Activated CD4-positive, alpha-beta T cell treated with anti-CD3 and anti-CD28 coated beads for 36 hours (primary cell): Measurements from ENCODE around the gene THSD4. TPM values are rescaled to one million over a fixed set of nuclear protein-coding genes. Genes with fewer than 3 reads are reported as not detected.

Experiments used
- ATAC-seq: fragments of 200-7000 bp; cut with Tn5 transposase; one replicate; pipeline ENCODE4 v1.10.0; 2021; ENCODE audit warnings: mild to moderate bottlenecking, moderate library complexity
- CTCF ChIA-PET: fragments of 350-600 bp; sonication (Branson Sonifier 250); formaldehyde crosslinking; loops from one replicate; lab custom pipeline; 2021; ENCODE audit warnings: antibody characterized with exemption; lab: Charles Lee
- POLR2A ChIA-PET: fragments of 350-600 bp; sonication (Branson Sonifier 250); formaldehyde crosslinking; loops from one replicate; lab custom pipeline; 2021; ENCODE audit warnings: antibody characterized with exemption, inconsistent platforms; lab: Charles Lee
- DNase-seq: peaks from one replicate; pipeline ENCODE4 v3.0.0-alpha.2; 2020
- H3K27ac Mint-ChIP-seq: one replicate; pipeline ENCODE4 v1.8.0; 2021; ENCODE audit warnings: mixed read lengths
- H3K27me3 Mint-ChIP-seq: one replicate; pipeline ENCODE4 v1.8.0; 2021; ENCODE audit warnings: mixed read lengths
- H3K36me3 Mint-ChIP-seq: one replicate; pipeline ENCODE4 v1.8.0; 2021; ENCODE audit warnings: low read depth, mixed read lengths
- H3K4me1 Mint-ChIP-seq: one replicate; pipeline ENCODE4 v1.8.0; 2021; ENCODE audit warnings: mixed read lengths
- H3K4me3 Mint-ChIP-seq: one replicate; pipeline ENCODE4 v1.8.0; 2021; ENCODE audit warnings: mild to moderate bottlenecking, moderate library complexity, mixed read lengths
- H3K9me3 Mint-ChIP-seq: one replicate; pipeline ENCODE4 v1.8.0; 2021; ENCODE audit warnings: low read depth, mixed read lengths
- intact Hi-C, 2 experiments: fragments of 100-400 bp; cut with DNase I in 1 of 2; cut with micrococcal nuclease in 1 of 2; formaldehyde crosslinking; loops; one replicate each; pipeline versions ENCODE4 v1.14.2 to v1.15.1; 2022 to 2024; cut with DNase I, micrococcal nuclease
- total RNA-seq, 2 experiments: library from RNA; stranded (reverse); gene quantifications; one replicate each; pipeline ENCODE4 v1.2.3, GENCODE V29; 2021

The THSD4 gene
- total RNA-seq, 2 experiments from 2014 or later, result not detected

DNA sequence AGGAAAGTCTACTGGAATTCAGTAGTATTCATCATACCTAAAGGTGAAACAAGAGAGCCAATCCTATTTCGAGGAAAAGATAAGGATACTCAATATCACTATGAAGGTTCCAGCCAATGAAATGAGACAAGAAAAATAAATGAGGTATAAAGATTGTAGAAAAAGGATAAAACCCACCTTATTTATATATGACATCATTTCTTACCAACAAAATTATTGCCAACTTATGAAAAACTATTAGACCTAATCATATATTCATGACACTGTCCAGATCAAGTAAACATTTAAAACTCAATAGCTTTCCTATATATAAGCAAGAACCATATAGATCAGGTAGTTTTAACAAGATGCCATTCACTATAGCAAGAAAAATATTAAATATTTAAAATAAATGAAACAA, 584.7 kb downstream of the THSD4 start:
- Mint-ChIP-seq H3K27me3 (peaks cover 16% of the 10 kb centered on the region), H3K4me1 (no peaks in the 10 kb centered on the region), H3K36me3 (no peaks in the 10 kb centered on the region), H3K27ac (no peak overlapping the region), H3K9me3 (no peaks in the 10 kb centered on the region), H3K4me3 (no peak overlapping the region)
- no peak for DNase-seq
- no peak for ATAC-seq
- intact Hi-C loops, result no loop called here
- CTCF ChIA-PET, result no interaction called here
- POLR2A ChIA-PET, result no interaction called here

- no peak for ATAC-seq
- ChIA-PET CTCF (interaction anchor here (0.7 kb wide), 1 partner anchor 809 kb away, joined by 3 read pairs; the partner anchor contains the start of gene LRRC49), POLR2A (no interaction called here)
- Mint-ChIP-seq H3K4me1 (no peaks in the 10 kb centered on the region), H3K36me3 (no peaks in the 10 kb centered on the region), H3K9me3 (no peaks in the 10 kb centered on the region), H3K27me3 (peaks cover 22% of the 10 kb centered on the region), H3K27ac (no peak overlapping the region), H3K4me3 (no peak overlapping the region)
- intact Hi-C loops, result no loop called here
- no peak for DNase-seq
These were observed 586.5 kb downstream of the THSD4 start for GRCh38 chr15:71701808-71702207.

DNA sequence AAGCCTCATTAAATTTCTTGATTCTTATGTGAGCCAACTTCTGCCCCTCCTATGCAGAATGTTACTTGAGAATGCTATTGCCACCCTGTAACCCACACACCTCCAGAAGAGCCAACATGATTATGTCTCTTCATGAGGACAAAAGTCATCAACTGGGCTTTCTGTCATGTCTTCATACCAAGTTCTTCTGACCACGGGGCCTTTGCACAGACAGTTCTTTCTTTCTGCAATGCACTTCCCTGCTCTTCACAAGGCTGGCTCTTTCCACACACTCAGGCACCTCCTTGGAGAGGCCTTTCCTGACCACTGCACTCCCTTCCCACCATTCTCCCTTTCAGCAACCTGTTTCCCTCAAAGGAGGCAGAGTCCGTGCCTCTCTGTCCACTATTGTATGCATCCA, 587.2 kb downstream of the THSD4 start:
- CTCF ChIA-PET, result interaction anchor here (0.7 kb wide), 1 partner anchor 810 kb away, joined by 3 read pairs; the partner anchor contains the start of gene LRRC49

GRCh38 chr15:71705151-71705550, 589.9 kb downstream of the THSD4 start:
- Mint-ChIP-seq H3K4me3 (no peak overlapping the region), H3K36me3 (no peaks in the 10 kb centered on the region), H3K4me1 (no peaks in the 10 kb centered on the region), H3K9me3 (no peaks in the 10 kb centered on the region), H3K27me3 (peaks cover 19% of the 10 kb centered on the region), H3K27ac (no peak overlapping the region)
- intact Hi-C loops, result no loop called here
- POLR2A ChIA-PET, result no interaction called here
- CTCF ChIA-PET, result no interaction called here
- ATAC-seq, result no peak
- DNase-seq, result no peak

More for the DNA sequence above, 587.2 kb downstream of the THSD4 start:
- intact Hi-C loops, result no loop called here
- Mint-ChIP-seq H3K36me3 (no peaks in the 10 kb centered on the region), H3K4me1 (no peaks in the 10 kb centered on the region), H3K27me3 (peaks cover 18% of the 10 kb centered on the region), H3K27ac (no peak overlapping the region), H3K9me3 (no peaks in the 10 kb centered on the region), H3K4me3 (no peak overlapping the region)
- DNase-seq (no peak), ATAC-seq (no peak)
- POLR2A ChIA-PET, result no interaction called here

GRCh38 chr15:71706461-71707229, 591.4 kb downstream of the THSD4 start:
- ChIA-PET CTCF (interaction anchor here (0.6 kb wide), 1 partner anchor 339 kb away, joined by 6 read pairs; no protein-coding TSS in a partner anchor), POLR2A (no interaction called here)
- H3K4me1 Mint-ChIP-seq, result no peaks in the 10 kb centered on the region
- H3K4me3 Mint-ChIP-seq, result no peak overlapping the region
- no peaks in the 10 kb centered on the region for H3K9me3 Mint-ChIP-seq
- intact Hi-C loops, result no loop called here
- no peaks in the 10 kb centered on the region for H3K36me3 Mint-ChIP-seq
- peaks cover 19% of the 10 kb centered on the region for H3K27me3 Mint-ChIP-seq
- no peak overlapping the region for H3K27ac Mint-ChIP-seq
- no peak for DNase-seq
- ATAC-seq, result no peak

GRCh38 chr15:71707230-71708050, 592.2 kb downstream of the THSD4 start:
- H3K27me3 Mint-ChIP-seq, result peaks cover 21% of the 10 kb centered on the region
- intact Hi-C loops, result no loop called here
- ATAC-seq (no peak), DNase-seq (no peak)
- CTCF ChIA-PET, result interaction anchor here (0.6 kb wide), 2 partner anchors 262 to 338 kb away, joined by 3 to 6 read pairs; no protein-coding TSS in a partner anchor
- no peaks in the 10 kb centered on the region for H3K36me3 Mint-ChIP-seq
- H3K27ac Mint-ChIP-seq, result no peak overlapping the region
- POLR2A ChIA-PET, result no interaction called here
- H3K9me3 Mint-ChIP-seq, result no peaks in the 10 kb centered on the region
- H3K4me3 Mint-ChIP-seq, result no peak overlapping the region
- peaks cover 2% of the 10 kb centered on the region for H3K4me1 Mint-ChIP-seq

- peaks cover 23% of the 10 kb centered on the region for H3K27me3 Mint-ChIP-seq
- H3K36me3 Mint-ChIP-seq, result no peaks in the 10 kb centered on the region
- CTCF ChIA-PET, result no interaction called here
- no peaks in the 10 kb centered on the region for H3K9me3 Mint-ChIP-seq
- POLR2A ChIA-PET, result no interaction called here
- H3K4me1 Mint-ChIP-seq, result peaks cover 2% of the 10 kb centered on the region
- ATAC-seq (no peak), DNase-seq (no peak)
- no peak overlapping the region for H3K4me3 Mint-ChIP-seq
- H3K27ac Mint-ChIP-seq, result no peak overlapping the region
- intact Hi-C loops, result no loop called here
These were observed 592.8 kb downstream of the THSD4 start for GRCh38 chr15:71708051-71708429.

DNA sequence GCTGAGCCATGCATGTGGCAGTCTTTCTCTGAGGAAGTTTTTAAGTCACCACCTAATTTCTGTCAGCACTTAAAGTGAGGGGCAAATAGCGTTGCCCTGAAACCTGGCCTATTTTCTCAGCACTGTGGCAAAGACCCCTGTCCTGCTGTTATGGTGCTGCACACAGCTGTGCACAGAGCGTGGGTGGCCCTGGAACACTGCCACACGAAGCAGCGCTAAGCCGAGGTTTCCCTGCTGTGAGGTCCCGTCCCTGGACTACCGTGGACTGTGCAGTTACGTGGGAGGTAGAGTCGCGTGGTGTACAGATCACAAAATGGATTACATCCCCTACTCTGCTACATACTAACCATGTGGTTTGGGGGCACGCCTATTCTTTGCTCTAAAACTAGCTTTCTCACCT, 593.5 kb downstream of the THSD4 start:
- no peaks in the 10 kb centered on the region for H3K9me3 Mint-ChIP-seq
- CTCF ChIA-PET, result interaction anchor here (0.6 to 1.0 kb wide), 2 partner anchors 16 to 17 kb away, joined by 3 read pairs; no protein-coding TSS in a partner anchor

DNA sequence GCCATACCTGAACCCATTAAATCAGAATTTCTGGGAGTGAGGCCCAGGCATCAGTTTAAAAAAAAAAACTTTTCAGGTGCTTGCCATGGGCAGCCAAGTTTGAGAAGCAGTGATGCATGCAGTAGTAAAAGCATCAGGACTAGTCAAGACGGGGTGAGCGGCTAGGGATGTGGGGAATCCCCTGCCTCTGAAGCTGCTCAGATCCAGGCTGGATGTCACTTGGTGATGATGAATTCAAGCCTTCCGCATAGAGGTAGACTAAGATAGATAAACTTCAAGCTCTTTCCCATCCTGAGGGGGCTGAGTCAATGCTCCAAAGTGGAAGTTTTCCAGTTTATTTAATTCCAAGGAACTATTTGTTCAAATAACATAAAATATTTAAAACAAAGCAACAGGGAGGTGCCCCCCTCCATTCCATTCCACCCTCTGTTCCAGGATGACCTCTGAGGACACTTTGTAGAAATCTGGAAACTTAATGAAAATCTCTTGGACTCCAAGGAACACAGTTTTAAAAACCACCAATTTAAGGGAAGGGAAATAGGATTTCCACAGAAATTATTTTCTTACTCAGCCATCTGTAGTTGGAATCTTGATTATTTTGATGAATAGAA, 594.6 kb downstream of the THSD4 start:
- Mint-ChIP-seq H3K27me3 (peaks cover 21% of the 10 kb centered on the region), H3K36me3 (no peaks in the 10 kb centered on the region), H3K27ac (no peak overlapping the region), H3K9me3 (no peaks in the 10 kb centered on the region), H3K4me1 (peaks cover 2% of the 10 kb centered on the region), H3K4me3 (no peak overlapping the region)
- CTCF ChIA-PET, result interaction anchor here (1.0 kb wide), 1 partner anchor 17 kb away, joined by 3 read pairs; no protein-coding TSS in a partner anchor
- DNase-seq (no peak), ATAC-seq (no peak)
- POLR2A ChIA-PET, result no interaction called here
- intact Hi-C loops, result no loop called here

More for the DNA sequence above, 593.5 kb downstream of the THSD4 start:
- H3K36me3 Mint-ChIP-seq, result no peaks in the 10 kb centered on the region
- no peak for DNase-seq
- H3K27me3 Mint-ChIP-seq, result peaks cover 23% of the 10 kb centered on the region
- intact Hi-C loops, result no loop called here
- no peak for ATAC-seq
- H3K4me3 Mint-ChIP-seq, result no peak overlapping the region
- POLR2A ChIA-PET, result no interaction called here
- H3K4me1 Mint-ChIP-seq, result peaks cover 2% of the 10 kb centered on the region
- no peak overlapping the region for H3K27ac Mint-ChIP-seq

GRCh38 chr15:71712182-71712581, 596.9 kb downstream of the THSD4 start:
- Mint-ChIP-seq H3K36me3 (no peaks in the 10 kb centered on the region), H3K4me1 (peaks cover 2% of the 10 kb centered on the region), H3K9me3 (no peaks in the 10 kb centered on the region), H3K27ac (no peak overlapping the region), H3K27me3 (peaks cover 9% of the 10 kb centered on the region), H3K4me3 (no peak overlapping the region)
- ATAC-seq (no peak), DNase-seq (no peak)
- ChIA-PET CTCF (interaction anchor here (0.9 kb wide), 1 partner anchor 10 kb away, joined by 3 read pairs; no protein-coding TSS in a partner anchor), POLR2A (no interaction called here)
- intact Hi-C loops, result no loop called here

DNA sequence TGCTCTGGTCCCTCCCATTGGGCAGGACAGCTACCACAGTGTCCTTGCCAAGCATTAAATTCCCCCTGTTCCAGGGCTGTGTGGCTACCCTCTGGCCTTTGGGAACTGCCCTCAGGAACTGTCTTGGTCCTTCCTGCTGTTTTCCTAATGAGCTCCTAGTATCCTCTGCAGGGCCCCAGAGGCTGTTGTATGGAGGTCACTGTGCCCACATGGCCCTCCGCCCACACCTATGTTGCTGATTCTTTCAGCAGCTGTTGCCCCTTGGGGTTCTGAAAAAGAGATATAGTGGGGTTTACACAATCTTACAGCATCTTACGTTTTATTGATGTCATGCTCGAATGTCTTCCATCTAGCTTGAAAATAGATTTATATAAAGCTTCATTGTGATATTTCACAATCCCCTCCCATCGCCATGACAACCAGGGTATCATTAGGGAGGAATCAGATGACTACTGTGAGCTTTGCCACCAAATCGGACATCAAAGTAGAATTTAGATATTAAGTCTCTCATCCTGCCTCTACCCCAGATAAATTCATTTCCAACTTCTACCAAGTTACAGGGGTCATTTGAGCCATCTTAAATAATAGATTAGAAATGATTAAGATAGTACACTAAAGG, 598.0 kb downstream of the THSD4 start:
- H3K4me3 Mint-ChIP-seq, result no peak overlapping the region
- H3K36me3 Mint-ChIP-seq, result no peaks in the 10 kb centered on the region
- H3K27me3 Mint-ChIP-seq, result peaks cover 9% of the 10 kb centered on the region
- CTCF ChIA-PET, result interaction anchor here (0.5 kb wide), 1 partner anchor 72 kb away, joined by 5 read pairs; no protein-coding TSS in a partner anchor
- ATAC-seq (no peak), DNase-seq (no peak)
- H3K4me1 Mint-ChIP-seq, result peaks cover 2% of the 10 kb centered on the region
- no peak overlapping the region for H3K27ac Mint-ChIP-seq
- POLR2A ChIA-PET, result no interaction called here
- H3K9me3 Mint-ChIP-seq, result no peaks in the 10 kb centered on the region
- intact Hi-C loops, result no loop called here
